HG02938 (cell line): Measurements from ENCODE around the gene MAP10.
"Not testable (repeated sequence)": the region's sequence is repeated elsewhere in the genome, so short reads cannot be mapped to it uniquely, and the experiment has no call there.

Experiments
- ATAC-seq: cut with Tn5 transposase; IDR thresholded peaks from one replicate; pipeline ENCODE4 v1.9.1; 2021; ENCODE audit warnings: mild to moderate bottlenecking, moderate library complexity; ENCODE audit not compliant: unreplicated experiment

The MAP10 gene

DNA sequence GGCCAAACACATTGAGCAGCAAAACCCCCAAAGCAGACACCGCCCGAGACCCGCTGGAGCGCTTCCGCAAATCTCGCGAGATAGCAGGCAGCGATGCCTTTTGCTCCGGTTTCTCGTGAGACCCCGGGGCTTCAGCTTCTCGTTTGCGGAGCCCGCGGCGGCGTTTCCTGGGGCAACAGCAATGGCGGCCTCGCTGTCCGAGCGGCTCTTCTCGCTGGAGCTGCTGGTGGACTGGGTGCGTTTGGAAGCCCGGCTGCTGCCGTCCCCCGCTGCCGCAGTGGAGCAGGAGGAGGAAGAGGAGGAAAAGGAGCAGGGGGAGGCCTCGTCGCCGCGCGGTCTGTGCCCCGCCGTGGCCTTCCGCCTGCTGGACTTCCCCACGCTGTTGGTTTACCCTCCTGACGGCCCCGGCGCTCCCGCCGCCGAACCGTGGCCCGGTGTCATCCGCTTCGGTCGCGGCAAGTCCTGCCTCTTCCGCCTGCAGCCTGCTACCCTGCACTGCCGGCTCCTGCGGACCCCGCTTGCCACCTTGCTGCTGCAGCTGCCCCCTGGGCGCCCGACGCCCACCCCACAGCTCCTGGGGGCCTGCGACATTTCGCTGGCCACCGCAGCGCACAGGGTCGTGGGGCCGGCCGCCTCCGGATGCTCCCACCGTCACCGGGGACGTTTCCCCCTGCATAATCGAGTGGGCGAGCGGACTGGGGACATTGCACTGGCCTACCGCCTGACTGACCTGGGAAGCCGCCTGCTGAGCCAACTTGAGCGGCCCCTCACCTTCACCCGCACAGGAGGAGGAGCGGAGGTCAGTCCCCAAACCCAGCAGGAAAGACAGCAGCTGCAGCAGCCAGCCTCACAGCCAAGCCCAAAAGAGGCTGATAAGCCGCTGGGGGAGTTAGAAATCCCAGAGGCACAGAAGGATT lies at the start of gene MAP10:
TSS of gene MAP10 (plus strand) at position 148 of the 917 bp plus-strand sequence. CDS start at position 182, 34 bp downstream.
- ATAC-seq: peak; percentile 85

GRCh38 chr1:232764458-232765251 lies 40.6 kb upstream of the MAP10 start:
- ATAC-seq: no peak

GRCh38 chr1:232765542-232765941 lies 39.7 kb upstream of the MAP10 start:
- ATAC-seq: no peak

- ATAC-seq: peak; percentile 74
Observed at GRCh38 chr1:232766241-232766890, 38.9 kb upstream of the MAP10 start.

DNA sequence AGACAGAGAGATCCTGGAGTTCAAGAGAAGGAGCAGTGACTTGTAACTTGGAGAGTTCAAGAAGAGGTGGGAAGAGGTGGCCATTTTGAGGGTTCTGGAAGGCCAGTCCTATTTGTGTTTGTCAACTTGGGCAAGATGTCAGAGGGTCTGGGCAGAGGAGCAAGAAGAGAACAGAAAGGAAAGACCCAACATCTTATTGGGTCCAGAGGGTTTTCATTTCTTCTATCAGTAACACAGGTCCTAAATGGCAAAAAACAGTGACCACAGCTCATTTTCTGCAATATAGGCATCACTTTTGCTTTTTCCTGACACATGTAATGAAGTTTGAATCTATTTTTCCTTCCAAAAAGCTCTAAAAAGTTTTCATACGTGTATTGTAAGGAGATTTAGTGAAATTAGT lies 38.3 kb upstream of the MAP10 start:
- no peak for ATAC-seq

- ATAC-seq: no peak
Observed at GRCh38 chr1:232767305-232768074, 37.7 kb upstream of the MAP10 start.

DNA sequence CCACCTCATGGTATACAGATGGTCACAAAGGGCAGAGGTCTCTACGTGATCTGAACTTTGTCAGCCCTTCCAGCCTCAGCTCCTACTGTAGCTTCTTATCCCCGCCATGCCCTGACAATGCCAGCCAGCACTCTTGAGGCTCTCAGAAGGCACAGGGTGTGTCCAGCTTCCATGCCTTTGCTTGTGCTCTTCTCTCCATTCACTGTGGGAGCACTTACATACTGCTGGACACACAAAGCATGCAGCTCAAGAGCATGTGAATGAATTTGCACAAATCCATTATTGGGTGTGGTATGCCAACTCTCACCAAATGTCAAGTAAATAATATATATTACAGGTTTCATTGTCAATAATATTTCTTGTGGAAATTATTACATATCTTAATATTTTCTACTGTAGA lies 36.4 kb upstream of the MAP10 start:
- ATAC-seq: no peak

GRCh38 chr1:232769733-232770132 lies 35.5 kb upstream of the MAP10 start:
- no peak for ATAC-seq

DNA sequence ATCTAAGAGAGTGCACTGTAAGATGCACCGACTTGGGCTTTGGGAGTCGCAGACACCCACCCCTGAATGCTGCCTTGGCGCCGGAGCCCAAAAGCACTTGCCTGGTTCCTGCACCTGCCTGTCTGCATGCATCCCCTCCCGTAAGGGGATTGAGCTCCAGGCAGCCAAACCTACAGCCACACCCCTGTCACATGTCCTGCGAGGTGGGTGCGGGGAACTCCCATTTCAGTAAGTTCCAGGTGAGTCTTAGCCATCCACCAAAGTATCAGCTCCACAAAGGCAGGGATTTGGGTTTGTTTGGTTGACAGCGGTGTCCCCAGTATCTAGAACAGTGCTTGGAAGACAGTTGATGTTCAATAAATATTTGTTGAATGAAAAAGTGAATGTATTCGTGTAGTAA lies 31.5 kb upstream of the MAP10 start:
- ATAC-seq: no peak

GRCh38 chr1:232776526-232777106 lies 28.6 kb upstream of the MAP10 start:
- ATAC-seq: no peak

- ATAC-seq: no peak
Observed at GRCh38 chr1:232780354-232780753, 24.9 kb upstream of the MAP10 start.

DNA sequence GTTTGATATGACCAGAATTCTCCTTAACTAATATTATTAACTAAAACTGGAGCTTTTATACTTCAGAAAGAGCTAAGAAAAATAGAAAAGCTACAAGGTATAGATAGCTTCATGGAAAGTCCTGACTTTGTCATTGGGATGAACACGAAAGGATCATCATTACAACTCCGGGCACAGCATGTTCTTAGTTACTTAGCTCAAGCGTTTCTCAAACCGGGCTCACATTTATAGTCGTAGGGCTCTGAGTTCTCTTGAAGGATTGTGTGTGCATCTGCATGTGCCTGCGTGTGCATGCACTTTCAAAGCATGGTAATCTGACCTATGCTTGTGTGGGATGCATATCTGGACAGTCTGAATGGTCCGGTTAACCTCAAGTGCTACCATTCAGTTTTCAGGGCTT lies 20.4 kb upstream of the MAP10 start:
- no peak for ATAC-seq

DNA sequence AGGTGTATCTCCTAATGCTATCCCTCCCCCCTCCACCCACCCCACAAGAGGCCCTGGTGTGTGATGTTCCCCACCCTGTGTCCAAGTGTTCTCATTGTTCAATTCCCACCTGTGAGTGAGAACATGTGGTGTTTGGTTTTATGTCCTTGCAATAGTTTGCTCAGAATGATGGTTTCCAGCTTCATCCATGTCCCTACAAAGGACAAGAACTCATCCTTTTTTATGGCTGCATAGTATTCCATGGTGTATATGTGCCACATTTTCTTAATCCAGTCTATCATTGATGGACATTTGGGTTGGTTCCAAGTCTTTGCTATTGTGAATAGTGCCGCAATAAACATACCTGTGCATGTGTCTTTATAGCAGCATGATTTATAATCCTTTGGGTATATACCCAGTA lies 19.6 kb upstream of the MAP10 start:
- ATAC-seq: not testable (repeated sequence)

GRCh38 chr1:232786845-232787455 lies 18.3 kb upstream of the MAP10 start:
- no peak for ATAC-seq

- ATAC-seq: no peak
Observed at GRCh38 chr1:232788235-232788872, 16.9 kb upstream of the MAP10 start.

DNA sequence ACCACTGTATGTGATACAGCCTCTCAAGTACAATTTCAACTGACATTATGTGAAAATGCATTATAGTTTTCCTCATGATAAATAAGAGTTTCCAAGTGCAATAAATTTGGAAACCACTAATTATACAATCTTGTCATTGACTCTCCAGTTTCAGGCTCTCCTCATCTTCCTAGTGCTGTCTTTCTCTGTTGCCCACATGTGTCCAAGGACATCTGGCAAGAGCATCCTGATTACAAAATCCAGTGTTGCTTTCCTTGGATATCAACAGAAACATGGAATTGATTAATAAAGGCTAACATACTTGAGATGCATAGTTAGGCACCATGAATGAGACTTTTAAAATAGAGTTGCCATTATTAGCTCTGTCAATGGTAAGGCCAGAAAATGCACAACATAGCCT lies 15.6 kb upstream of the MAP10 start:
- ATAC-seq: no peak

DNA sequence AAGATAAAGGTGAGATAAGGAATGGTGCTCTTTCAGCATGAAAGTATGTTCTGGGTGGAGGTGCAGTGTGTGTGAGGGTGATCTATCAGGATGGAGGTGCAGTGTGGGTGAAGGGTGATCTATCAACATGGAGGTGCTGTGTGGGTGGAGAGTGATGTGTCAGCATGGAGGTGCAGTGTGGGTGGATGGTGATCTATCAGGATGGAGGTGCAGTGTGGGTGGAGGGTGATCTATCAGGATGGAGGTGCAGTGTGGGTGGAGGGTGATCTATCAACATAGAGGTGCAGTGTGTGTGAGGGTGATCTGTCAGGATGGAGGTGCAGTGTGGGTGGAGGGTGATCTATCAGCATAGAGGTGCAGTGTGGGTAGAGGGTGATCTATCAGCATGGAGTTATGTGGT lies 12.3 kb upstream of the MAP10 start:
- no peak for ATAC-seq

GRCh38 chr1:232793944-232794343 lies 11.3 kb upstream of the MAP10 start:
- ATAC-seq: no peak

DNA sequence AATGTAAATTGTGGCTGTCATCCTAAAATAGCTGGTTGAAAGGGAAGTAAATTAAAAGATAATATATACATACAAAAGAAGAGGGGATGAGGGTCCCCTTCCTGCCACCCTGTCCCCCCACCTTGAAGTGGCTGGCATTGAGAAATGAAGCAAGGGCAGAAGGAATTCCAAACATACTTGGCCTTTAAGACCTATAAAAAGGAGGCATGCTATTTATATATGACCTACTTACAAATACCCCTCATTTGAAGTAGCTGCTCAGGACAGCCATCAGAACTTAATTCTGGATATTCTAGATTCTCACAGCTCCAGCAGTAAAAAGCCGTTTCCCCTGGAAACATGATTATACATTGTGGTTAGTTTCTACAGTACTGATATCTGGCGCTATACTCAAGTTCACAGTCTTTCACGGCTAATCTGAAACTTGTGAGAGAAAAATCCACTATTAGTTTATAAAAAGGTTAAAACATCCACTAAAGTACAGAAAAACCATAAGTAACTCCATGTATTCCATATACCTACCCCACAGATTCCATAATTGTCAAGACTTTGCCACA lies 9.6 kb upstream of the MAP10 start:
- ATAC-seq: no peak
